C1 segment of cervical spinal cord (tissue), 14 donors: ENCODE measurements around the gene RHOV.
"Not testable (repeated sequence)": the region's sequence is repeated elsewhere in the genome, so short reads cannot be mapped to it uniquely, and the experiment has no call there.

Experiments used
- DNase-seq, 14 donors: peaks; one replicate each; lab custom pipeline; 2025; lab: John Stamatoyannopoulos, UW

Gene RHOV

GRCh38 chr15:40875991-40876730 is 2.1 kb upstream of the RHOV start:
- no peak for DNase-seq

DNA sequence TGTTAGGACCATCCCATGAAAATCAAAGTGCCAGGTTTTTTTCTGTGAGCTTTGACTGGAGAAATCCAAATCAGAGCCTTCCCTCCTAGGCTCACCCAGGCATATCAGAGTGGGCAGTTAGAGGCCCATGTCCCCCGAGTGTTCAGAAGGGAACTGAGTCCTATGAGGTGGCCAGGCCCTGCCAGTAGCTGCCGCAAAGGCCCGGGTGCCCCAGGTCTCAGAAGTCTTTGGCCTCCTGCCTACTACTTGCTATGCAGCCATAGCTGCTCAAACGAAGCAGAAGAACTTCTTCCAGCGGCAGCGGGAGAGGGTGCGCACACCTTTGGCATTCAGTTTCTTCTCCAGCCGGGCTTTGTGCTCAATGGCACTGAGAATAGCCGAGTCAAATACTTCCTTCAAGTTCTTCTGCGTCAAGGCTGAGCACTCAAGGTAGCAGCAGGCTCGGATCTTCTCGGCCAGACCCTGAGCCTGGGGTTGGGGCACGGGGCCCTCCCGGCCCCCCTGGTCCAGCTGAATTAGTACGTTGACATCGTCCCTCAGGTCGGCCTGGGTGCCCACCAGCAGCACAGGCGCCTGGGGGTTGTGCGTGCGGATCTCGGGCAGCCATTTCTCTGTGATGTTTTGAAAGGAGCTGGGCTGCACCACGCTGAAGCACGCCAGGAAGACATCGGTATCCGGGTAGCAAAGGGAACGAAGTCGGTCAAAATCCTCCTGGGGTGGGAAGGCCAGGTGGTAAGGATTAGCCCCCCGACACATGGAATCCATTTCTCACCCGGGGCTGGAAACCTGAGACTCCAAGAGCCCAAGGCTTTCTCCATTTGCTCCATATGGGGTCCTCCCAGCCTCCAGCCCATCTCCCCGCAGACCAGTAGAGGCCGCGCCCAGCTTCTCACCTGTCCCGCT is 992 bp downstream of the RHOV start:
- DNase-seq: no peak

DNA sequence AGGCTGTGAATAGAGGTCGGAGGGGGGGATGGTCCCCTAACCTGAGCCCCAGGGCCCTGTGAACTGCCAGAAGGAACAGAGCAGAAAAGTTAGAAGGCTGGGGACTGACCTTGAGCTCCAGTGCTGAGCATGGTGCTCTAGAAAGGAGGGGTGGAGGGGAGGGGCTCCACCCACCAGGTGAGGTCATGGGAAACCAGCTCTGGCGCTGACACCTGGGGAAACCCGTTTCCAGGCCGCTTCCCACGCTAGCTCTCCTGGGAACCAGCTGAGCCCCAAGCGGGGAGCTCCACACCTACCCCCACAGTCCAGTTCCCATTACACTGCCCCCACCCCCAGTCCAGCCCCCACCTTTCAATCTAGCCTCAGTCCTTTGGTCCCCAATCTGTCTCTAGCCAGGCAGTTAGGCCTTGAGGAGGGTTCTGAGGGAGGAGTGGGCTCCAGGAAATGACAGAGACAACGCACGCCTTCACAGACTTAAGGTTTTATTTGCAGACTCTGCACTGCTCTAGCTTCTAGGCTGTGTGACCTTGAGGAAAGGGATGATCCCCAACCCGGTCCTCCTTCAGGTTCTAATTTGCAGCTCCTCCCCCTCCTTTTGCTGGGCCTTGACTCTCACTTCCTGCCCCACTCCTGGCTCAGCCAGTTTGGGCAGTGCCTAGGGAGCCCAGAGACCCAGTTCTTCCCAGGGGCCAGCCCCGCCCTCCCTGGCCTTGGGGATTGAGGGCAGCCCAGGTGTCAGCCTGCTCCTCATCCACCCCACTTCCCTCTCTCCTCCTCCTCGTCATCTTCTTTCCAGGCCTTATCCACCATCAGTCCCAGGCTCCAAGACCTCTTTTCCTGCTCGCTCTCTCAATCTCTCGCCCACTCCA is 2.1 kb downstream of the RHOV start:
- DNase-seq: no peak

GRCh38 chr15:40870716-40871115 is 3.3 kb downstream of the RHOV start:
- DNase-seq: no peak

DNA sequence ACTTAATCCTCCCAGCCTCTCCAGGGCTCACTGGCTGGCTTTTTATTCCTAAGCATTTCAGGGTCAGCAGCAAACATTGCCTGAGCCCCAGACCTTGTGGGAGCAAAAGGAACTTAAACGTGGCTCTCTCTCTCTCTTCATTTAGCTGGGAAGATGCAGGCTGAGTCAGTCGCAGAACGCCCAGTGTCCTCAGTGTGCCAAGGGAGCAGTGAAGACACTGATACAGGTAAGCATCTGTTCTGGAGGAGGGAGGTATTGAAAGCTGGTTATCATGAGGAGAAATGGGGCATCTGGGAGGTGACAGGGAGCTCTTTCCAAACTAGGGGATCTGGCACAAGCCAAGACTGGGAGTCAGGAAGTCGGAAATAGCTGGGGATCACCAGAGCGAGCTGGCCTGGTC is 4.3 kb downstream of the RHOV start:
- no peak for DNase-seq

DNA sequence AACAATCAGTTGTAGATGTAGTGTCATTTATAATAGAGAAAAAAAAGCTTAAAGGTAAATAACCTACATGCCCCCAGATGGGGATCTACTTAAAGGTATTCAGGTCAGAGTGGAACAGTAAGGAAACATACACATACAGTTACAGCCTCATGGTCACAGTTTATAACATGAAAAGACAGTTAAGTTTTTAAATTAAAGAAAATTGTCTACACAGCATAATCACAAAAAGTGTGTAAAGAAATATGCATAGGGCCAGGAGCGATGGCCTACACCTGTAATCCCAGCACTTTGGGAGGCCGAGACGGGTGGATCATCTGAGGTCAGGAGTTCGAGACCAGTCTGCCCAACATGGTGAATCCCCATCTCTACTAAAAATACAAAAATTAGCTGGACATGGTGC is 6.8 kb downstream of the RHOV start:
- no peak for DNase-seq

DNA sequence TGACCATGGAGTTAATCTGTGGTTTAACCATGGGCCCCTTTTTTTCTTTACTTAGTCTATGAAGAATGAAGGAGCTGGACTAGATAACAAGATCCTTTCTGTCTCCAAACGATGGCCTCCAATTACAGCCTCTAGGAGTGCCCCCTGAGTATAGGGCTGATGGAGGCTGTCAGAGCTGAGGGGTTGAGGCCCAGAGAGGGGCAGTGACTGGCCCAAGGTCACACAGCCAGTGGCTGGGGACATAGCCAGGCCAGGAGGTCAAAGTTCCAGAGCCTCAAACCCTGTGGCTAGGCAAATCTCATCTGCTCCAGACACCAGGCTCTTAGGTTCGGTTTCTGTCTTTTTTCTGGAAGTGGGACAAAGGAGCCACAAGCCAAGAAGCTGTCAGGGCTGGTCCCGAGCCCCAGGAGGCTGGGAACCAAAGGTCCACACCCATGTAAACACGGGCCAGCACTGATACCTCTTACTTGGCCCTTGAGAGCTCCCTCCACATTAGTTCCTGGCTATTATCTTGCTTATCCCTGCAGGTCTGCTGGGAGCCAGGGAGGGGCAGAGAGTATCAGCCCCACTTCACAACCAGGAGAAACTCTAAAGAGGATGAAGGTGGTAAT is 10.3 kb downstream of the RHOV start:
- no peak for DNase-seq

- DNase-seq: not testable (repeated sequence)
Observed at GRCh38 chr15:40861147-40861546, 12.9 kb downstream of the RHOV start.

GRCh38 chr15:40859206-40859851 is 14.7 kb downstream of the RHOV start:
- peak in 7 of 14 donors; percentile 14 to 43 (median 30) for DNase-seq

DNA sequence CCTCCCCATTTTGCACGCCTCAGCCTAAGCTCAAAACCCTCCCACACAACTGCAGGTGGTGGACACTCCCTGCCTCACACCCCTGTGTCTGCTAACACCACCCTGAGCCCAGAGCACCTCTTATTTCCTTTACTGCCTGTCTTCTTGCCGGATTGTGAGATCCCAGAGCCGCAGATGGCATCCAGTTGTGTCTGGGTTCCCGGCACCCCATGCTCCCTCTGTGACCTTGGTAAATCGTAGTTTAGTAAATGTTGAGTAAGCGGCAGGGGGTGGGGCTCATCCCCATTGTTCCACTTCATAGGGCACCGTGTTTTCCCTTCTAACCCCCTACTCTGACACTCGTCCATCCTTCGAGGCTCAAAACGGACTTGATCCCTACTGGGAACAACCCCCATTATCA is 15.3 kb downstream of the RHOV start:
- DNase-seq: no peak

DNA sequence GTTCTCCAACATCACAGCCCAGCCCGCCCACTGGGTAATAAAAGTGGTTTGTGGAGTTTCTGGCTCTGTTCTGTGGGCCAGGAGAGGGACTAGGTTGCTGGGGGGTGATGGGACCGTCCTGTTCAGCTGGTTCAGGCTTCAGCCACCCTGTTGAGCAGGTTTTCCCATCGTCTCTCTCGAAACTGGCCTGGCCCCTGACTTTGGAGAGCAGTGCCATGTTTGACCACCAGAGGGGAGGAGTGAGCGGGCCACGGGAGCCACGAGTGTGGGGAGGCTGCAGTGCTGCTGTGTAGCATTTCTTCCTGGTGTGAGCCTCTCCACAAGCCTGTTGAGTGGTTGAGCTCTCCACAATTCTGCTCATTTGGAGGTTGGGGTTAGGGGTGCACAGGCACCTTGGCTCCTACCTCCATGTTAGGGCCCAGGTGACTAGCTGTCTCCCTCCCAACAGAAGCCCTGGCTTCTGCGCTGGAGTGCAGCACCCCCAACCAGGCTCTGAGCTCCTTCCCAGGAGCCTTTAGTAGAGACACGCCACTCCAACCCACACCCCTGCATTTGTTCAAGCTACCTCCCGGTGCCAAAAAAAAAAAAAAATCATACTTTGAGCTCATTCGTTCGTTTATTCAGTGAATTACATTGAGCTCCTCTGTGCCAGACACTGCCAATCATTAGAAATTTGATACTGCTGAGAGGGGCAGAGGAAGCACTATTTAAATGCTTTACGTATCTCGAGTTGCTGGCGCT is 16.3 kb downstream of the RHOV start:
- DNase-seq: peak in 10 of 14 donors; percentile 10 to 59 (median 25)

DNA sequence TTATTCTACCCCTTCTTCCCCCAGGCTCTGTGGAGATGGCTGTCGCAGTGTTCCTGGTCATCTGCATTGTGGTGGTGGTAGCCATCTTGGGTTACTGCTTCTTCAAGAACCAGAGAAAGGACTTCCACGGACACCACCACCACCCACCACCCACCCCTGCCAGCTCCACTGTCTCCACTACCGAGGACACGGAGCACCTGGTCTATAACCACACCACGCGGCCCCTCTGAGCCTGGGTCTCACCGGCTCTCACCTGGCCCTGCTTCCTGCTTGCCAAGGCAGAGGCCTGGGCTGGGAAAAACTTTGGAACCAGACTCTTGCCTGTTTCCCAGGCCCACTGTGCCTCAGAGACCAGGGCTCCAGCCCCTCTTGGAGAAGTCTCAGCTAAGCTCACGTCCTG is 17.3 kb downstream of the RHOV start:
- no peak for DNase-seq

GRCh38 chr15:40855706-40856234 is 18.3 kb downstream of the RHOV start:
- no peak for DNase-seq

GRCh38 chr15:40854161-40854560 is 19.9 kb downstream of the RHOV start:
- no peak for DNase-seq

DNA sequence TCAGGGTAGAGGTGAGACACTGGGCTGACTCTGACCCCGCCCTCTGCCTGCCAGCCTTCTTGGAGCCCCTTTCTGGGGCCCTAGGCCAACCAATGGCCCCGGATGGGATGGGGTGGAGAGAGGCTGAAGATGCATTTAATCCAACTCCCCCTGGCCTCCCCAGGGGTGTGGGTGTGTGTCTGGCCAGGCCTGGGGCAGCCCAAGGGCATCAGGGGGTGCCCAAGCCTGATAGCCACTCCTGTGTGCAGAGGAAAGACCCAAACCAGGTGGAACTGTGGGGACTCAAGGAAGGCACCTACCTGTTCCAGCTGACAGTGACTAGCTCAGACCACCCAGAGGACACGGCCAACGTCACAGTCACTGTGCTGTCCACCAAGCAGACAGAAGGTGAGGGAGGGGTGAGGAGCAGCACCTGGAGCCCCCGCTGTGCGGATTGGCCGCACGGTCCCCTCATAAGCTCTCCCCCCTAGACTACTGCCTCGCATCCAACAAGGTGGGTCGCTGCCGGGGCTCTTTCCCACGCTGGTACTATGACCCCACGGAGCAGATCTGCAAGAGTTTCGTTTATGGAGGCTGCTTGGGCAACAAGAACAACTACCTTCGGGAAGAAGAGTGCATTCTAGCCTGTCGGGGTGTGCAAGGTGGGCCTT is 20.7 kb downstream of the RHOV start:
- DNase-seq: no peak

DNA sequence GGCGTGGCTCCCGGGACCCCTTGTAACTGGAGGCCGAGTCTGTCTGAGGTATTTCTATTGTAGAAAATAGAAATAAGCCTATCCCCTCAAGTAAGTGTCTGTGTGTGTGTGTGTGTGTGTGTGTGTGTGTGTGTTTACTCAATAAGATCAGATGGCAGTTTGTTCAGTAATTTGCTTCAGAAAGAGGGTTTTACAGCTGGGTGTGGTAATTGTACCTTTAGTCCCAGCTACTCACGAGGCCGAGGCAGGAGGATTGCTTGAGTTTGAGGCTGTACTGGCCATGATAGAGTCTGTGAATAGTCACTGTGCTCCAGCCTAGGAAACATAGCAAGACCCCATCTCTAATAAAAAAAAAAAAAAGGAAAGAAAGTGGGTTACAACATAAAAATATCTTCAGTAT is 21.5 kb downstream of the RHOV start:
- DNase-seq: no peak

- no peak for DNase-seq
Observed at GRCh38 chr15:40850576-40851112, 23.4 kb downstream of the RHOV start.

GRCh38 chr15:40847223-40847961 is 26.6 kb downstream of the RHOV start:
- DNase-seq: peak in 8 of 14 donors; percentile 9 to 37 (median 14)
